ENCODE measurements around the gene BARX2. TPM values are rescaled to one million over a fixed set of nuclear protein-coding genes. Genes with fewer than 3 reads are reported as not detected.

Gene BARX2
- total RNA-seq, 1 experiment from 2014 or later: 0.12 TPM

DNA sequence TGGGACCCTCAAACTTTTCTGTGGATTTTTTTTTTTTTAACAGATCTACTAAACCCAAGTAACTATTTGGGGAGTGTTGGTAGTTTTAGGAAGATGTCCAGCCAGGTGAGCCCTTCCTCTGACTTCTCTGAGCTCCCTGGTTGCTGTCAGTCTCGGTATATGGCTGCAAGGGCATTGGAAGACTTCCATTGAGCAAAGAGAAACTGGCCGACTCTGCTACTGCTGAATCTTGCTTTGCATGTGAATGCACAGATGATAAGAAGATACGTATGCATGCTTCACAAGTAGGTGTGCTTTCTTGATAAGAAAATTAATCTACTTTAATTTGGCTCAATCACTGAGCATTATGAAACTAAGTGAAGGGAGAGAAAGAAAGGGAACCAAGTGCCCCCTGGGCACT is 51.1 kb downstream of the BARX2 start (continued):
- TF ChIP-seq, protein P1, sequence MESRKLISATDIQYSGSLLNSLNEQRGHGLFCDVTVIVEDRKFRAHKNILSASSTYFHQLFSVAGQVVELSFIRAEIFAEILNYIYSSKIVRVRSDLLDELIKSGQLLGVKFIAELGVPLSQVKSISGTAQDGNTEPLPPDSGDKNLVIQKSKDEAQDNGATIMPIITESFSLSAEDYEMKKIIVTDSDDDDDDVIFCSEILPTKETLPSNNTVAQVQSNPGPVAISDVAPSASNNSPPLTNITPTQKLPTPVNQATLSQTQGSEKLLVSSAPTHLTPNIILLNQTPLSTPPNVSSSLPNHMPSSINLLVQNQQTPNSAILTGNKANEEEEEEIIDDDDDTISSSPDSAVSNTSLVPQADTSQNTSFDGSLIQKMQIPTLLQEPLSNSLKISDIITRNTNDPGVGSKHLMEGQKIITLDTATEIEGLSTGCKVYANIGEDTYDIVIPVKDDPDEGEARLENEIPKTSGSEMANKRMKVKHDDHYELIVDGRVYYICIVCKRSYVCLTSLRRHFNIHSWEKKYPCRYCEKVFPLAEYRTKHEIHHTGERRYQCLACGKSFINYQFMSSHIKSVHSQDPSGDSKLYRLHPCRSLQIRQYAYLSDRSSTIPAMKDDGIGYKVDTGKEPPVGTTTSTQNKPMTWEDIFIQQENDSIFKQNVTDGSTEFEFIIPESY (IDR thresholded peaks at IDR 0.05; ENCODE audit: extremely low read depth, insufficient replicate concordance, low read length): no peak
- TF ChIP-seq EGR1 (IDR thresholded peaks at IDR 0.05; ENCODE audit: low read depth) (no peak), EZH2 (IDR thresholded peaks at IDR 0.05) (no peak), ELF1 (IDR thresholded peaks at IDR 0.05; ENCODE audit: borderline replicate concordance, low read depth) (no peak), RAD21 (IDR thresholded peaks at IDR 0.05; ENCODE audit: low read depth) (no peak), TCF7L2 (IDR thresholded peaks at IDR 0.05; ENCODE audit: borderline replicate concordance, extremely low read depth, insufficient read depth, insufficient read length) (no peak), ATF3 (IDR thresholded peaks at IDR 0.05) (no peak), POLR2A (IDR thresholded peaks at IDR 0.05; ENCODE audit: borderline replicate concordance, extremely low read depth, insufficient read depth, insufficient read length) (no peak)
- TF ChIP-seq, protein P2, sequence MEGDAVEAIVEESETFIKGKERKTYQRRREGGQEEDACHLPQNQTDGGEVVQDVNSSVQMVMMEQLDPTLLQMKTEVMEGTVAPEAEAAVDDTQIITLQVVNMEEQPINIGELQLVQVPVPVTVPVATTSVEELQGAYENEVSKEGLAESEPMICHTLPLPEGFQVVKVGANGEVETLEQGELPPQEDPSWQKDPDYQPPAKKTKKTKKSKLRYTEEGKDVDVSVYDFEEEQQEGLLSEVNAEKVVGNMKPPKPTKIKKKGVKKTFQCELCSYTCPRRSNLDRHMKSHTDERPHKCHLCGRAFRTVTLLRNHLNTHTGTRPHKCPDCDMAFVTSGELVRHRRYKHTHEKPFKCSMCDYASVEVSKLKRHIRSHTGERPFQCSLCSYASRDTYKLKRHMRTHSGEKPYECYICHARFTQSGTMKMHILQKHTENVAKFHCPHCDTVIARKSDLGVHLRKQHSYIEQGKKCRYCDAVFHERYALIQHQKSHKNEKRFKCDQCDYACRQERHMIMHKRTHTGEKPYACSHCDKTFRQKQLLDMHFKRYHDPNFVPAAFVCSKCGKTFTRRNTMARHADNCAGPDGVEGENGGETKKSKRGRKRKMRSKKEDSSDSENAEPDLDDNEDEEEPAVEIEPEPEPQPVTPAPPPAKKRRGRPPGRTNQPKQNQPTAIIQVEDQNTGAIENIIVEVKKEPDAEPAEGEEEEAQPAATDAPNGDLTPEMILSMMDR (IDR thresholded peaks at IDR 0.05 in 2 of 3, conservative IDR thresholded peaks at IDR 0.05 in 1 of 3; ENCODE audit: borderline replicate concordance in 1 of 3, insufficient read depth in 1 of 3, low read depth in 2 of 3, low read length in 2 of 3): no peak

- DNase-seq (ENCODE audit: low read depth, low spot score) (no peak), ATAC-seq (no peak)
- no peaks in the 10 kb centered on the region for H3K36me3 ChIP-seq (ENCODE audit: control insufficient read depth in 1 of 2, insufficient read depth in 2 of 2, low read length in 2 of 2)
- H3K4me2 ChIP-seq (ENCODE audit: low read length): no peak overlapping the region
- intact Hi-C loops (cut with micrococcal nuclease): no loop called here
- H3K9me3 ChIP-seq (ENCODE audit: control insufficient read depth in 1 of 2, insufficient read depth in 1 of 2, low read depth in 1 of 2, low read length in 2 of 2): no peaks in the 10 kb centered on the region; a peak in 1 of 4 replicates
- BruUV-seq (replicated peaks): no TSS peak
- ChIA-PET CTCF (no interaction called here), RAD21 (ENCODE audit: low non-redundant PET in 1 of 2, low total read pairs in 2 of 2, uncharacterized antibody in 2 of 2, unreplicated experiment in 2 of 2) (no interaction called here), POLR2A (no interaction called here)
- H4K20me1 ChIP-seq (ENCODE audit: insufficient read depth): no peaks in the 10 kb centered on the region
- H3K79me2 ChIP-seq (ENCODE audit: insufficient read depth, low read length): no peaks in the 10 kb centered on the region
- H3K4me3 ChIP-seq (replicated peaks in 1 of 2; ENCODE audit: low read depth in 1 of 2, low read length in 2 of 2): no peak overlapping the region
- no peak overlapping the region for H2AFZ ChIP-seq (ENCODE audit: low read depth, low read length, poor library complexity, severe bottlenecking)
- no peaks in the 10 kb centered on the region for H3K9me2 ChIP-seq (ENCODE audit: insufficient read depth)
- no peaks in the 10 kb centered on the region for H3K4me1 ChIP-seq (ENCODE audit: control insufficient read depth in 1 of 2, insufficient read depth in 2 of 2, low read length in 2 of 2)
- H3K27me3 ChIP-seq (ENCODE audit: insufficient read depth, low read length): peaks cover 4% of the 10 kb centered on the region; the same call in 1 of the 2 replicates
- H3K9ac ChIP-seq (ENCODE audit: low read length): no peak overlapping the region
- no peak overlapping the region for H3K27ac ChIP-seq (ENCODE audit: low read depth, low read length)
- TF ChIP-seq REST (IDR thresholded peaks at IDR 0.05; ENCODE audit: low read depth) (no peak), JUND (IDR thresholded peaks at IDR 0.05) (no peak), ATF3 (IDR thresholded peaks at IDR 0.05) (no peak), EGR1 (IDR thresholded peaks at IDR 0.05; ENCODE audit: low read depth) (no peak), ELF1 (IDR thresholded peaks at IDR 0.05; ENCODE audit: borderline replicate concordance, low read depth) (no peak), SP1 (IDR thresholded peaks at IDR 0.05; ENCODE audit: low read depth) (no peak), RAD21 (IDR thresholded peaks at IDR 0.05; ENCODE audit: low read depth) (no peak), YY1 (IDR thresholded peaks at IDR 0.05; ENCODE audit: extremely low read depth, insufficient replicate concordance, low read depth, low read length) (no peak)
- TF ChIP-seq, protein P2 (IDR thresholded peaks at IDR 0.05 in 2 of 3, conservative IDR thresholded peaks at IDR 0.05 in 1 of 3; ENCODE audit: borderline replicate concordance in 1 of 3, insufficient read depth in 1 of 3, low read depth in 2 of 3, low read length in 2 of 3): no peak
Measured at GRCh38 chr11:129427376-129427775, 51.7 kb downstream of the BARX2 start.
